ENCODE data around the gene FAM120C.

Gene FAM120C, protein sequence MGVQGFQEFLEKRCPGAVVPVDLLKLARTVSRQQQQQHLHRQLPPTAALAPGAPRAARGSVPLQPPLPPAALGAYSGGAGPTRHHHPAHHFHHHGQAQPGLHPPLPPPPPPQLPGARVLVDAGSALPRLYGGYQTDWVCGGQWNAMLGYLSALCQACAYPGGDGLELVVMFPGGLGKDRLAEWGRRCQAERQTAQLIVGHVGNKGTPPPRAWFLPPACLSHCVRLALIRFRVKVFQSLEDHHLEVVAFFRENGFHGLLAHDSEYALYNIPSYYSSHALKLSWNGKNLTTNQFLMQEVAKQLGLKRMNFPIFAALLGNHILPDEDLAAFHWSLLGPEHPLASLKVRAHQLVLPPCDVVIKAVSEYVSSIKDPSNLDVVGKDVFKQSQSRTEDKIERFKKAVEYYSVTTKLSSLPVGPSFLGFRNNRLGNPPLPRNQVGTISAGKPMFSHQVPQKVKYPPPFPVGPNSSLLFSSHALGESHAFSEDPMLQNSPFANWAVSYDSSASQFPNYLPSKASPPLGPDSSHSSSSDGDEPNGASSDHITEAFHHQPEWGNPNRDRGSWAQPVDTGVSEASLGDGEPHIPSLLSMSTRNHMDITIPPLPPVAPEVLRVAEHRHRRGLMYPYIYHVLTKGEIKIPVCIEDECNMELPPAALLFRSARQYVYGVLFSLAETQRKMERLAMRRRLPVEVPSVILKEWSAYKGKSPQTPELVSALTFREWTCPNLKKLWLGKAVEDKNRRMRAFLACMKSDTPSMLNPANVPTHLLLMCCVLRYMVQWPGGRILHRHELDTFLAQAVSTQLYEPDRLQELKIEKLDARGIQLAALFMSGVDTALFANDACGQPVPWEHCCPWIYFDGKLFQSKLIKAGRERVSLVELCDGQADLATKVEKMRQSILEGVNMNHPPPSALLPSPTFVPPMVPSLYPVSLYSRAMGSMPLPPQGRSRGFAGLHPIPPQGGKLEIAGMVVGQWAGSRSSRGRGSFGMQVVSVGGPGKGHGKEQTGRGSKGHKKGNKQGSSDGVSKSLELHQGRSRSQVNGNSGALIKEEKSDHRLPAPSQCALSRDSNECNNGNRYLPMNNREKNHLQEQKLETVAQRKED

GRCh38 chrX:54182864-54183613 is at the start of gene FAM120C:
Gene FAM120C (minus strand): TSS chrX:54183254. CDS start chrX:54183198, 56 bp downstream.
- peak; percentile 55 for DNase-seq

GRCh38 chrX:54230435-54231148 is 47.5 kb upstream of the FAM120C start:
- DNase-seq = no peak

GRCh38 chrX:54223581-54223980 is 40.5 kb upstream of the FAM120C start:
- DNase-seq = no peak

- no peak for DNase-seq
Observed at GRCh38 chrX:54213603-54214002, 30.5 kb upstream of the FAM120C start.

- DNase-seq = no peak
Observed at GRCh38 chrX:54208531-54208930, 25.5 kb upstream of the FAM120C start.

- DNase-seq = no peak
Observed at GRCh38 chrX:54198262-54198661, 15.2 kb upstream of the FAM120C start.

GRCh38 chrX:54194982-54195588 is 12.0 kb upstream of the FAM120C start:
- no peak for DNase-seq

DNA sequence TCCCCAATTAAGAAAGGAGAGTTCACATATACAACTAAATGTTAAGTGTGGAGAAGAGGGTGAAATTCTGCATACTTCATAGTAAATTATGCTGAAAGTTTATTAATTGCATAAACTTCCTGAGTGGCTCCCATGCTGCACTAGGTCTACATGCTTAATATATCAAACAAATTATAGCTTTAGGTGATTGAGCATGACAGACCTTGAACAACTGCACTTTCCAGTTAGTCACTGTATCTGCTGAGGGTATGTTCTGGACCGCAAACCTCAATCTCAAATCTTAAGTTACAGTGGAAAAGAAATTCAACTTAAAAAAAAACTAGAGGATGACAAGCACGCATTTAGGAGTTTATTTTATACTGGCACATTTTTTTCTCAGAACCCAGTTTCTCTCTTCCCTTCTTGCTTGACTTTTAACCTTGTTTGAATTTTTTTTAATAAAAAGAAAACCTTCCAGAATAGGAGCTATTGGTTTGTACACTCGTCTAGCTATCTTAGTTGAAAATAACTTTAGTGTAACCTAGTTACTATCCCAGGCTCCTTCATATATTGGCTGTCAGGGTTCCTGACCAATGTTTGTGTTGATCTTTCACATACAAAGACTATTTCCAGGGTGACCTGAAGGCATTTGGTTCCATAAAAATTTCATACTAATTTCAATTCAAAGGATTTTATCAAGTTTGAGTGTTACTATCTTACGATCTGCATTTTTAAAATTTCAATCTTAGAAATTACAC is 10.2 kb upstream of the FAM120C start:
- no peak for DNase-seq

GRCh38 chrX:54184474-54184873 is 1.4 kb upstream of the FAM120C start:
- no peak for DNase-seq

- DNase-seq = peak; percentile 36
Observed at GRCh38 chrX:54182194-54182863, 725 bp downstream of the FAM120C start.

DNA sequence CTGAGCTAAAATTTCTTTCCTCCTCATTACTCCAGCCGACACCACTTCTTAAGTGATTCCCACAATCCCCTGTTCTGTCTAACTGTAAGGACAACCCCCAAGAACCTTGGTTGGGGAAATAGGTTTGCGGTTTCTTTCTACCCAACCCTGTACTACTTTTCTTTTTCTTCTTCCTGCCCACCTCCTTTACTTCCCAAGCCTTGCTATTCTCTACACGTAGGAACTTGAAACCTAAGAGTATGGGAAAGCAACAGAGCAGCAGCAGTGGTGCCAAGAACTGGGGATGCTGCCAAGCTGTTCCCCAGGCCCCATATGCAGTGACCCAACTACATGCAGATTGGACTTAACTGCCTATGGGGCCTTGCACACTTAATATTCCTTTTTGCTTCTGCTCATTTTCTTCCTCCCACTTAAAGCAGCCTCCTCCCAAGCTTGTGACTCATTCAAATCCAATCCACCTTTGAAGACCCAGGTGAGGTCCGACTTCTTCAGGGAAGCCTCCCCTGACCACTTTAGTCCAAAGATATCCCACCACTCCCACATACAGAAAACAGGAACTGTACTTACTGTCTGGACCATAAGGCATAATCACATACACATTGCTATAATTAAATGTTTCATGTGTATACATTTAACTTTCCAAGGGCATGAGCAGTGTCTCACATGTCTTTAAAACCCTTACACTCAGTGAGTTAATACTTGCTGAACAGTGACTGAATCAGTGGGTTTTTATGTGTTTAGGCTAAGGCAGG is 1.7 kb downstream of the FAM120C start:
- no peak for DNase-seq

DNA sequence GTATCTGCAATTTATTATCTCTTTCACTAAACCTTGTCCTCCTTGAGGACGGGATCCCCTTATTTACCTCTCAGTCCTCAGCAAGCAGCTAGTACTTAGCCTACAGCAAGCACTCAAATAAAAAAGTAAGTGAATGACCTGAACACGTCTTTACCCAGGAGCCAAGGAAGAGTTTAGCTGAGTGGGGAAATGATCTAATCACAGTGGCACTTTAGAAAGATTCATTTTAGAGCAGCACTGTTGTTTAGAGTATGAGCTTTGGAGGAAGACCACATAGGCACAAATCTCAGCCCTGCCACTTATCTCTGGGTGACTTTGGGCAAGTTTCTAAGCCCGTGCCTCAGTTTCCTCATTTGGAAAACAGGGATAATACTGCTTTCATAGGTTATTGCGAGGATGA is 2.7 kb downstream of the FAM120C start:
- DNase-seq = no peak

DNA sequence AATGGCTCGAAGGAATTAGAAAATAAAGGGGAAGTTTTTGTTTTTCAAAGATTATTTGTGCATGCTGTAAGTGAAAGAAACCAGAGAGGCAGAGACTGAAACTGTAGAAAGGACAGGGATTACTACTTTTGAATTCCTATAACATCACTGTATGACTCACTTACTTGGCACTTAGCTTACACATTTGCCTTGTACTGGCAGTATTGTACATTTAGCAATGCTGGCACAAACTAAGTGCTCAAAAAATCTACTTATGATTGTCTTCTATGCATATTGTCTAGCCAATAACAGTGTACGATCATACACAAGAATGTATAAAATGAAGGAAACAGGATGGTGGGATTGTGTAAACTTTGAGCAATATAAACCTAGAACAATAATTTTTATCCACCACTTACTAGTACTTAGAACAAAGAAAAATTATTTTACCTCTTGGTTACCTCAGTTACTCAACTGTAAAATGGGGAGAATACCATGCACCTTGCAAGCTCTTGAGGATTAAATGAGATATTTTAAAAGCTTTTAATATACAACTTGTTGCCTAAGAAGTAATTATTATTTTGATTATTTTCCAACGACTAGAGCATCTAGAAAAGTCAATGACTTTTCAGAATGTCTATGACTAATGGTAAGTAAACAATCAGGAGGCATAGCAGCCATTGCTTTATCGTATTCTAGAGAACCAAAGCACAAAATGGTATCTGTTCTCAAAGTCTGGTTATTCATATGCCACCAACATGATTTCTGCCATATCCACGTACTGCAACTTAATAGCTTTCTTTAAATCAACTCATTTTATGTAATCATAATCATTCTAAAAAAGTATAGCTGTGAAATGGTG is 4.7 kb downstream of the FAM120C start:
- DNase-seq = no peak

DNA sequence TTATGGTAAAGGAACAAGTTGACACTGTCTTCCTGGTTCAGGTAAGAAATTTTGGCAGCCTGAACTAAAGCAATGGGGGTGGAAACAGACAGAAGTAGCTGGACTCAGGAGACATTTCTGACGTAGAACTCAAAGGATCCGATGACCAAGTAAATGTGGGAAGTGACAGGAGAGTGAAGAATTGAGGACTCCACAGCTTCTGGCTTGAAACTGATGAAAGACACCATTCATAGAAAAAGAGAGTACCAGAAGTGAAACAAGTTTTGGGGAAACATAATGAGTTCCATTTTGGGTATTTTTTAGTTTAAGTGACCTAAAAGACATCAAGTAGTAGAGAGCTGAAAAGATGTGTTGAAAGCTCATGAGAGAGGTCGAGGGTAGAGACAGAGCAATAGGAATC is 5.7 kb downstream of the FAM120C start:
- DNase-seq = no peak

DNA sequence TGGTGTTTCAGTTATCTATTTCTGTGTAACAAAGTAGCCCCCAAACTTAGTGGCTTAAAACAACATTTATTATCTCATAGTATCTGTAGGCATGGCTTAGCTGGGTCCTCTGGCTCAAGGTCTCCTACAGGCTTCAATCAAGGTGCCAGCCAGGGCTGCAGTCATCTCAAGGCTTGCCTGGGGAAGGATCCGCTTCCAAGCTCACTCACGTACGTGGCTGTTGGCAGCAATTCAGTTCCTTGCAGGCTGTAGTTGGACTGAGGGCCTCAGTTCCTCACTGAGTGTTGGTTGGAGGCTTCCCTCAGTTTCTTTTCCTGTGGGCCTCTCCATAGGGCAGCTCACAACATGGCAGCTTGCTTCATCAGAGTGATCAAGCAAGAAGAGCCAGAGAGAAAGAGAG is 9.3 kb downstream of the FAM120C start:
- no peak for DNase-seq

DNA sequence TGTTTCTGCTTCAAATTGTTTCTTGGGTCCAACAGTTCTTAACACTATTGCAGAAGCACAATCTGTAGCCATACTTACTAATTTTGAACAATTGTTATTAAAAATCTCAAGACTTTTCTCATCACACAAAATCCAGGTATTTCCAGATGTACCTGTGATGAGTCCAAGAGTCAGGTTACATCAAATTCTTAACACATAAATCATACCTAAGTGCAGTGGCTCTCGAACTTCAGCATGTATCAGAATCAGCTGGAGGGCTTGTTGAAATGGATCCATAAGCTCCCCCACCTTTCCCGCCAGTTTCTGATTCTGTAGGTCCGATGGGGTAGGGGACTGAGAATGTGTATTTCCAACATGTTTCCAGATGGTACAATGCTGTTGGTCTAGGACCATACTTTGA is 10.6 kb downstream of the FAM120C start:
- no peak for DNase-seq

DNA sequence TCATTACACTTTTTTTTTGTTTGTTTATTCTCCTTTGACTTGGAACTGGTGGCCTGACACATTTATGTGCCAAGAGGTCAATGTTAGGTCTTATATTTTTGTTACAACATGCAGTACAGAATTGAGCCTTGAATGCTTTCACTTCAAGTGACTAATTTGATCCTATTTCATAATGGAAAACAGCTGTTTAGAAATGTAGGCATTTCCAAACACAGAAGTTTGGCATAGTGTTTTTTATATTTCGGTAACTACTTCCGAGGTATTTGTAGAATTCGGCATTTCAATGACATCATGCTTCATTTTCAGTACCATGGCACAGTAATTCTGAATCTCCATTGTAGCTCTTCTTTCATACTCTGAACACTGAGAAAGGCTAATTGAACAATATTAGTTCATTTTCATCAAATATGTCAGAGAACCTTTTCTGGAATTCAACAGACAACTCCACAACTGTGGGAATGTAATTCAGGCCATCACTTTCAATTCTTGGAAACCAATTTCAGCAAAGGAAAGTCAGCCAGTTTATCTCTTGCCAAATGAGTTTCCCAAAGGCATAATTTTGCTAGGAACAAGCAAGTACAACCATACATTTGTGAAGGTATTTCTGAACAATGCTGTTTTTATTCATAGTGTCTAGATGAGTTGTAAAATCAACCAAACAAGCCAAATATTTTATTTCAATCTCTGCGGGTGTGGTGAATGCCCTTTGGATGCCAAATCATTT is 11.4 kb downstream of the FAM120C start:
- no peak for DNase-seq

- no peak for DNase-seq
Observed at GRCh38 chrX:54171091-54171490, 12.0 kb downstream of the FAM120C start.
